ENCODE measurements around the gene FEZ2. TPM values are rescaled to one million over a fixed set of nuclear protein-coding genes. Genes with fewer than 3 reads are reported as not detected.

The FEZ2 gene
- total and polyA plus RNA-seq, 9 of the 15 experiments (the other 6 are each of a cell fraction or from before 2014, with no cell fraction given) = 9.9 to 35.5 (median 20.1) TPM

GRCh38 chr2:36586672-36587071 is 11.3 kb downstream of the FEZ2 start (continued):
- TF ChIP-seq, protein P1, sequence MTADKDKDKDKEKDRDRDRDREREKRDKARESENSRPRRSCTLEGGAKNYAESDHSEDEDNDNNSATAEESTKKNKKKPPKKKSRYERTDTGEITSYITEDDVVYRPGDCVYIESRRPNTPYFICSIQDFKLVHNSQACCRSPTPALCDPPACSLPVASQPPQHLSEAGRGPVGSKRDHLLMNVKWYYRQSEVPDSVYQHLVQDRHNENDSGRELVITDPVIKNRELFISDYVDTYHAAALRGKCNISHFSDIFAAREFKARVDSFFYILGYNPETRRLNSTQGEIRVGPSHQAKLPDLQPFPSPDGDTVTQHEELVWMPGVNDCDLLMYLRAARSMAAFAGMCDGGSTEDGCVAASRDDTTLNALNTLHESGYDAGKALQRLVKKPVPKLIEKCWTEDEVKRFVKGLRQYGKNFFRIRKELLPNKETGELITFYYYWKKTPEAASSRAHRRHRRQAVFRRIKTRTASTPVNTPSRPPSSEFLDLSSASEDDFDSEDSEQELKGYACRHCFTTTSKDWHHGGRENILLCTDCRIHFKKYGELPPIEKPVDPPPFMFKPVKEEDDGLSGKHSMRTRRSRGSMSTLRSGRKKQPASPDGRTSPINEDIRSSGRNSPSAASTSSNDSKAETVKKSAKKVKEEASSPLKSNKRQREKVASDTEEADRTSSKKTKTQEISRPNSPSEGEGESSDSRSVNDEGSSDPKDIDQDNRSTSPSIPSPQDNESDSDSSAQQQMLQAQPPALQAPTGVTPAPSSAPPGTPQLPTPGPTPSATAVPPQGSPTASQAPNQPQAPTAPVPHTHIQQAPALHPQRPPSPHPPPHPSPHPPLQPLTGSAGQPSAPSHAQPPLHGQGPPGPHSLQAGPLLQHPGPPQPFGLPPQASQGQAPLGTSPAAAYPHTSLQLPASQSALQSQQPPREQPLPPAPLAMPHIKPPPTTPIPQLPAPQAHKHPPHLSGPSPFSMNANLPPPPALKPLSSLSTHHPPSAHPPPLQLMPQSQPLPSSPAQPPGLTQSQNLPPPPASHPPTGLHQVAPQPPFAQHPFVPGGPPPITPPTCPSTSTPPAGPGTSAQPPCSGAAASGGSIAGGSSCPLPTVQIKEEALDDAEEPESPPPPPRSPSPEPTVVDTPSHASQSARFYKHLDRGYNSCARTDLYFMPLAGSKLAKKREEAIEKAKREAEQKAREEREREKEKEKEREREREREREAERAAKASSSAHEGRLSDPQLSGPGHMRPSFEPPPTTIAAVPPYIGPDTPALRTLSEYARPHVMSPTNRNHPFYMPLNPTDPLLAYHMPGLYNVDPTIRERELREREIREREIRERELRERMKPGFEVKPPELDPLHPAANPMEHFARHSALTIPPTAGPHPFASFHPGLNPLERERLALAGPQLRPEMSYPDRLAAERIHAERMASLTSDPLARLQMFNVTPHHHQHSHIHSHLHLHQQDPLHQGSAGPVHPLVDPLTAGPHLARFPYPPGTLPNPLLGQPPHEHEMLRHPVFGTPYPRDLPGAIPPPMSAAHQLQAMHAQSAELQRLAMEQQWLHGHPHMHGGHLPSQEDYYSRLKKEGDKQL (CRISPR knock-in tag; IDR thresholded peaks at IDR 0.05; ENCODE audit: borderline replicate concordance) = no peak
- TF ChIP-seq MCM3 (IDR thresholded peaks at IDR 0.05) (no peak), SMARCC2 (IDR thresholded peaks at IDR 0.05; ENCODE audit: low read depth) (no peak)

GRCh38 chr2:36584148-36584794 is 13.7 kb downstream of the FEZ2 start:
- no peaks in the 10 kb centered on the region for H3K27me3 ChIP-seq (ENCODE audit: control insufficient read depth in 2 of 2, insufficient read depth in 2 of 2, low read length in 2 of 2)
- H3K4me3 ChIP-seq = no peak overlapping the region
- in situ Hi-C loops (cut with MboI) (no loop called here), intact Hi-C loops (cut with micrococcal nuclease) (no loop called here)
- no peak overlapping the region for H2AFZ ChIP-seq (ENCODE audit: low read depth, low read length)
- no peak overlapping the region for H3K27ac ChIP-seq (ENCODE audit: extremely low read depth, low read depth, low read length)
- H3K4me1 ChIP-seq (replicated peaks in 1 of 2; ENCODE audit: control insufficient read depth in 2 of 2, insufficient read depth in 2 of 2, low read length in 2 of 2) = no peaks in the 10 kb centered on the region
- DNase-seq (ENCODE audit: extremely low read depth in 1 of 4, low spot score in 3 of 4) (no peak), ATAC-seq (no peak), FAIRE-seq (no peak)
- 75% methylated on average over 1 of the region's 1 CpG for WGBS (ENCODE audit: insufficient coverage, low coverage, missing lambda C conversion rate)
- H3K9me3 ChIP-seq (replicated peaks; ENCODE audit: control insufficient read depth, insufficient read depth, low read depth, low read length) = no peaks in the 10 kb centered on the region
- no peaks in the 10 kb centered on the region for H3K9me1 ChIP-seq (ENCODE audit: control insufficient read depth, insufficient read depth, low read length)
- no TSS peak for BruUV-seq (replicated peaks)
- no peak overlapping the region for H3K4me2 ChIP-seq (ENCODE audit: insufficient read depth, low read length)
- H3K9ac ChIP-seq (ENCODE audit: insufficient read depth in 1 of 2, low read depth in 2 of 2, low read length in 2 of 2) = no peak overlapping the region
- 0 out of 2 replicates have a peak, but pooled peaks have one; percentile 14 for TF ChIP-seq CEBPB (tag; IDR thresholded peaks at IDR 0.05)
- no peak for TF ChIP-seq BDP1 (IDR thresholded peaks at IDR 0.05; ENCODE audit: insufficient read depth, insufficient read length)
- no peaks in the 10 kb centered on the region for H4K20me1 ChIP-seq (replicated peaks; ENCODE audit: control insufficient read depth, insufficient read depth, low read length)
- no peaks in the 10 kb centered on the region for H3K79me2 ChIP-seq (ENCODE audit: control insufficient read depth, insufficient read depth, low read length)
- POLR2A ChIA-PET = no interaction called here
- CTCF ChIA-PET (ENCODE audit: low intra/inter-chr PET ratio) = no interaction called here
- peaks cover 77% of the 10 kb centered on the region for H3K36me3 ChIP-seq (ENCODE audit: control insufficient read depth, insufficient read depth, low read length)

Measured in K562 (cell line).